MM.1S (cell line): Measurements from ENCODE around the gene MOAP1.

Source experiments
- DNase-seq: peaks from one replicate; pipeline ENCODE4 v3.0.0-alpha.2; 2015
- H2AFZ ChIP-seq: fragments of 300-600 bp; sonication (generic); 2 replicates; pipeline ENCODE4 v1.6.0; 2016; ENCODE audit warnings: antibody characterized with exemption, low read length
- H3F3A ChIP-seq: fragments of 300-600 bp; sonication (generic); 2 replicates; pipeline ENCODE4 v1.6.1; 2016; ENCODE audit warnings: mild to moderate bottlenecking, antibody characterized with exemption, low read length, moderate library complexity, mixed read lengths; ENCODE audit not compliant: insufficient read depth
- H3K27ac ChIP-seq: fragments of 300-600 bp; sonication (generic); 2 replicates; pipeline ENCODE4 v1.5.1; 2016; ENCODE audit warnings: mild to moderate bottlenecking, low read length
- H3K27me3 ChIP-seq: fragments of 300-600 bp; sonication (generic); replicated peaks from 2 replicates; pipeline ENCODE4 v1.6.0; 2016; ENCODE audit warnings: low read length; ENCODE audit not compliant: insufficient read depth
- H3K36me3 ChIP-seq: fragments of 300-600 bp; sonication (generic); replicated peaks from 2 replicates; pipeline ENCODE4 v1.6.1; 2016; ENCODE audit warnings: mild to moderate bottlenecking, low read length, mixed read lengths; ENCODE audit not compliant: insufficient read depth
- H3K4me1 ChIP-seq: fragments of 300-600 bp; sonication (generic); 2 replicates; pipeline ENCODE4 v1.6.1; 2016; ENCODE audit warnings: low read length, mixed read lengths
- H3K4me2 ChIP-seq: fragments of 300-600 bp; sonication (generic); 2 replicates; pipeline ENCODE4 v1.6.0; 2016; ENCODE audit warnings: low read depth, low read length
- H3K4me3 ChIP-seq: fragments of 300-600 bp; sonication (generic); 2 replicates; pipeline ENCODE4 v1.5.1; 2016; ENCODE audit warnings: low read length, mixed read lengths
- H3K79me2 ChIP-seq: fragments of 300-600 bp; sonication (generic); 2 replicates; pipeline ENCODE4 v1.6.1; 2016; ENCODE audit warnings: mixed run types, low read length, mixed read lengths
- H3K9ac ChIP-seq: fragments of 300-600 bp; sonication (generic); 2 replicates; pipeline ENCODE4 v1.6.1; 2016; ENCODE audit warnings: low read length, mixed read lengths
- H3K9me2 ChIP-seq: fragments of 300-600 bp; sonication (generic); replicated peaks from 2 replicates; pipeline ENCODE4 v1.6.1; 2016; ENCODE audit warnings: mild to moderate bottlenecking, low read length, mixed read lengths; ENCODE audit not compliant: insufficient read depth
- H3K9me3 ChIP-seq: fragments of 300-600 bp; sonication (generic); replicated peaks from 2 replicates; pipeline ENCODE4 v1.6.1; 2016; ENCODE audit warnings: mild to moderate bottlenecking, low read length, mixed read lengths; ENCODE audit not compliant: insufficient read depth
- H4K20me1 ChIP-seq: fragments of 300-600 bp; sonication (generic); 2 replicates; pipeline ENCODE4 v1.6.1; 2016; ENCODE audit warnings: mild to moderate bottlenecking, low read length, moderate library complexity, mixed read lengths; ENCODE audit not compliant: insufficient read depth
- EZH2 ChIP-seq: fragments of 300-600 bp; sonication (generic); optimal IDR thresholded peaks from 2 replicates; pipeline ENCODE3; 2017; ENCODE audit warnings: low read depth, mild to moderate bottlenecking, antibody characterized with exemption, low read length, mixed read lengths
- EZH2phosphoT487 ChIP-seq: fragments of 300-600 bp; sonication (generic); IDR thresholded peaks from 2 replicates; pipeline ENCODE4 v1.6.1; 2018; ENCODE audit warnings: antibody characterized with exemption, low read length
- TF ChIP-seq, protein P1 (sequence below): fragments of 300-600 bp; sonication (generic); IDR thresholded peaks from 2 replicates; pipeline ENCODE4 v1.5.1; 2016; ENCODE audit warnings: antibody characterized with exemption, low read length, mixed read lengths

MOAP1 gene

DNA sequence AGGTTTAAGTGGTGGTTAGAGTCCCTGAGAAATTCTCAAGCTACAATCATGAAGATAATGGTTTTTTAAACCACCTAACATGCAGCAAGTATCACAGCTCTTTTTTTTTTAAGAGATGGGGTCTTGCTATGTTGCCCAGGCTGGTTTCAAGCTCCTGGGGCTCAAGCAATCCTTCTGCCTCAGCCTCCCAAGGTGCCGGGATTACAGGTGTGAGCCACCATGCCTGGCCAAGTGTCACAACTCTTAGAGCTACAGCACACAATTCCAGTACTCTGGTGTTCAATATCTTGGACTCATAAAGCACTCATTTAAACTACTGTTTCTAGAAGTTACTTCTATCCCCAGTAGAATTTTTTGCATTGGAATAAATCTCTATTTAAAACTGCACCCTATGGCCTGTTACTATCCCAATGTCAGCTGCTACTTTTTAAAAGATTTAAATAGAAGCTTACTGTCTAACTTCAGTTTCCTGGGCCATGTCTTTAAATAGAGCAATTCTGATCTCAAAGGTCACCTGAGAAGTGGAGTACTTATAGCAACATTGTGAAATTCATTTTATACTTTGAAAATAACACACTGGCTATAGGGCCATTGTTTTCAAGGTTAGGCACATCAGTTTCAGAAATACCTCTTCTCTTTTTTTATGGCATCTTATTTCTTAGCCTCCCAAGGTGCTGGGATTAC lies 10.8 kb upstream of the MOAP1 start:
- H3K36me3 ChIP-seq: no peaks in the 10 kb centered on the region
- no peak overlapping the region for H3K9ac ChIP-seq
- H2AFZ ChIP-seq: no peak overlapping the region
- no peak for DNase-seq
- no peaks in the 10 kb centered on the region for H3K9me3 ChIP-seq
- H3K4me2 ChIP-seq: no peak overlapping the region
- no peak overlapping the region for H3K27ac ChIP-seq
- H3K9me2 ChIP-seq: no peaks in the 10 kb centered on the region
- no peaks in the 10 kb centered on the region for H4K20me1 ChIP-seq
- no peaks in the 10 kb centered on the region for H3F3A ChIP-seq
- no peak overlapping the region for H3K4me3 ChIP-seq
- H3K27me3 ChIP-seq: no peaks in the 10 kb centered on the region
- no peaks in the 10 kb centered on the region for H3K4me1 ChIP-seq
- TF ChIP-seq, protein P1, sequence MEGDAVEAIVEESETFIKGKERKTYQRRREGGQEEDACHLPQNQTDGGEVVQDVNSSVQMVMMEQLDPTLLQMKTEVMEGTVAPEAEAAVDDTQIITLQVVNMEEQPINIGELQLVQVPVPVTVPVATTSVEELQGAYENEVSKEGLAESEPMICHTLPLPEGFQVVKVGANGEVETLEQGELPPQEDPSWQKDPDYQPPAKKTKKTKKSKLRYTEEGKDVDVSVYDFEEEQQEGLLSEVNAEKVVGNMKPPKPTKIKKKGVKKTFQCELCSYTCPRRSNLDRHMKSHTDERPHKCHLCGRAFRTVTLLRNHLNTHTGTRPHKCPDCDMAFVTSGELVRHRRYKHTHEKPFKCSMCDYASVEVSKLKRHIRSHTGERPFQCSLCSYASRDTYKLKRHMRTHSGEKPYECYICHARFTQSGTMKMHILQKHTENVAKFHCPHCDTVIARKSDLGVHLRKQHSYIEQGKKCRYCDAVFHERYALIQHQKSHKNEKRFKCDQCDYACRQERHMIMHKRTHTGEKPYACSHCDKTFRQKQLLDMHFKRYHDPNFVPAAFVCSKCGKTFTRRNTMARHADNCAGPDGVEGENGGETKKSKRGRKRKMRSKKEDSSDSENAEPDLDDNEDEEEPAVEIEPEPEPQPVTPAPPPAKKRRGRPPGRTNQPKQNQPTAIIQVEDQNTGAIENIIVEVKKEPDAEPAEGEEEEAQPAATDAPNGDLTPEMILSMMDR: no peak
- TF ChIP-seq EZH2 (no peak), EZH2phosphoT487 (no peak)
- H3K79me2 ChIP-seq: no peaks in the 10 kb centered on the region

DNA sequence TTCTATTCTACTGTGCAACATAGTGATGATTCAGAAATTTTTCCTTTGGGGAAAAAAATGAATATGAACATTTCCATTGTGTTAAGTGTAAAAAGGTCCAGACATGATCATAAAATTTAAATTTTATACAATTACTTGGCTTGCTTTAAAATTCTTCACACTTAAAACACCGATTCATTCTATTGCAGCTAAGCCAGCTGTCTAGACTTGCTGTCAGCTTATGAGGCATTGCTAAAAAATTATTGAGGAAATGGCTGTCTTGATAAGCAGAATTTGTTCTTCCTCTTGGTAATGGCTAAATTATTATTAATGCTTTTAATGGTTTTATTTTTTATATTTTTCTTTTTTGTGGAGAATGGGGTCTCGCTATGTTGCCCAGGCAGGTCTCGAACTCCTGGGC lies 2.3 kb upstream of the MOAP1 start:
- Histone ChIP-seq H3K27ac (no peak overlapping the region), H3K79me2 (peaks cover 22% of the 10 kb centered on the region), H3K4me1 (no peaks in the 10 kb centered on the region), H3K27me3 (no peaks in the 10 kb centered on the region), H4K20me1 (no peaks in the 10 kb centered on the region), H3K4me3 (no peak overlapping the region), H3K9me3 (no peaks in the 10 kb centered on the region), H3K36me3 (no peaks in the 10 kb centered on the region), H3K9me2 (no peaks in the 10 kb centered on the region), H3F3A (peaks cover 5% of the 10 kb centered on the region), H2AFZ (no peak overlapping the region), H3K4me2 (no peak overlapping the region), H3K9ac (no peak overlapping the region)
- TF ChIP-seq EZH2: no peak
- no peak for DNase-seq

DNA sequence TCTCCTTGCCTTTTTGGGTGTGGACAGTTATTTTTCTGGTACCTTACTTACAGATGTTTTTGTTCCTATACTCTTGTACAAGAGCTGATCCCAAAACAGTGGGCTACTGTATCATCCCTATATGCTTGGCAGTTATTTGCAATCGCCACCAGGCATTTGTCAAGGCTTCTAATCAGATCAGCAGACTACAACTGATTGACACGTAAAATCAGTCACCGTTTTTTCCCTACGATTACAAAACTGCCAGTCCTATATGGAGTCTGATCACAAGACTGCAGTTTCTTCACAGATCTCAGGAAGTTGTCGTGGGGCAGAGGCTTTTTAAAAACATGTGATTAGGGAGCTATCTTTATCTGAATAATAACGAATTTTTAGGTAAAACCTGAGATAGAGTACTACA lies 1.8 kb upstream of the MOAP1 start:
- no peaks in the 10 kb centered on the region for H3K9me3 ChIP-seq
- H3K9ac ChIP-seq: no peak overlapping the region
- H3K9me2 ChIP-seq: no peaks in the 10 kb centered on the region
- H2AFZ ChIP-seq: no peak overlapping the region
- H3K4me3 ChIP-seq: no peak overlapping the region
- H3K4me2 ChIP-seq: no peak overlapping the region
- no peaks in the 10 kb centered on the region for H3K27me3 ChIP-seq
- TF ChIP-seq EZH2 (no peak), EZH2phosphoT487 (no peak)
- TF ChIP-seq, protein P1: no peak
- peaks cover 22% of the 10 kb centered on the region for H3K79me2 ChIP-seq
- H3K4me1 ChIP-seq: no peaks in the 10 kb centered on the region
- no peak overlapping the region for H3K27ac ChIP-seq
- H3K36me3 ChIP-seq: no peaks in the 10 kb centered on the region
- no peak for DNase-seq
- H4K20me1 ChIP-seq: no peaks in the 10 kb centered on the region
- peaks cover 5% of the 10 kb centered on the region for H3F3A ChIP-seq

DNA sequence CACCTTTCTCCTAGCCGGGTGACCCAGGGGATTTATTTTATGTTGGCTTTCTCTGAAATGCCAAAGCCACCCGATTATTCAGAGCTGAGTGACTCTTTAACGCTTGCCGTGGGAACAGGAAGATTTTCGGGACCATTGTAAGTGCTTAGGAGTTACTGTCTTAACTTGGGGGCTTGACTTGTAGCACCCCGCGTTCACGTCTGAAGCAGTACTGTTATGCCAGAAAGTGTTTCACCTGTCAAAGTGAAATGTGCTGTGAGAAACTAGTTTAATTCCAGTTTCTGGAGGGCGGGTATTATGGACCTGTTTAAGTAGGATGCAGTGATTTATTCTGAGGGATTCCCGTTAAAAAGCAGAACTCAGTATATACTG lies 638 bp upstream of the MOAP1 start:
- Histone ChIP-seq H3K79me2 (peaks cover 22% of the 10 kb centered on the region), H3K4me1 (no peaks in the 10 kb centered on the region), H3K9ac (peak overlapping the region; percentile 69), H3F3A (peaks cover 5% of the 10 kb centered on the region), H3K4me3 (peak overlapping the region; percentile 79), H4K20me1 (no peaks in the 10 kb centered on the region), H3K27me3 (no peaks in the 10 kb centered on the region), H2AFZ (peak overlapping the region; percentile 73), H3K36me3 (no peaks in the 10 kb centered on the region), H3K27ac (peak overlapping the region; percentile 67; the same call in 1 of the 2 replicates), H3K4me2 (peak overlapping the region; percentile 66), H3K9me2 (no peaks in the 10 kb centered on the region), H3K9me3 (no peaks in the 10 kb centered on the region)
- DNase-seq: peak; percentile 12
- TF ChIP-seq, protein P1: no peak
- TF ChIP-seq EZH2 (no peak), EZH2phosphoT487 (no peak)
